GM23338 (cell line): ENCODE results near the gene SFRP5. TPM values are rescaled to one million over a fixed set of nuclear protein-coding genes. Genes with fewer than 3 reads are reported as not detected.

ENCODE experiments used
- ATAC-seq: fragments of 200-7000 bp; cut with Tn5 transposase; 3 replicates; pipeline ENCODE4 v1.9.1; 2020
- DNase-seq: peaks from one replicate; pipeline ENCODE4 v3.0.0-alpha.2; 2015; ENCODE audit warnings: low spot score
- H2AFZ ChIP-seq: fragments of 200-600 bp; sonication (generic); 2 replicates; pipeline ENCODE4 v1.8.0; 2016; ENCODE audit warnings: antibody characterized with exemption, mild to moderate bottlenecking, moderate library complexity
- H3F3A ChIP-seq: fragments of 200-600 bp; sonication (generic); replicated peaks from 2 replicates; pipeline ENCODE4 v1.8.0; 2017; ENCODE audit warnings: antibody characterized with exemption, mixed run types, low read depth
- H3K27ac ChIP-seq: fragments of 200-600 bp; sonication (generic); 2 replicates; pipeline ENCODE4 v1.6.1; 2016; ENCODE audit warnings: low read depth
- H3K27me3 ChIP-seq: fragments of 200-600 bp; sonication (generic); 2 replicates; pipeline ENCODE4 v1.8.0; 2016; ENCODE audit warnings: mild to moderate bottlenecking, mixed run types, moderate library complexity; ENCODE audit not compliant: insufficient read depth
- H3K36me3 ChIP-seq: fragments of 200-600 bp; sonication (generic); 2 replicates; pipeline ENCODE4 v1.8.0; 2016; ENCODE audit warnings: mild to moderate bottlenecking; ENCODE audit not compliant: insufficient read depth
- H3K4me1 ChIP-seq: fragments of 200-600 bp; sonication (generic); 2 replicates; pipeline ENCODE4 v1.8.0; 2016; ENCODE audit warnings: mild to moderate bottlenecking, moderate library complexity; ENCODE audit not compliant: insufficient read depth
- H3K4me2 ChIP-seq: fragments of 200-600 bp; sonication (generic); 2 replicates; pipeline ENCODE4 v1.7.1; 2017; ENCODE audit warnings: mixed run types
- H3K4me3 ChIP-seq: fragments of 200-600 bp; sonication (generic); 2 replicates; pipeline ENCODE4 v1.6.1; 2016; ENCODE audit warnings: mixed run types
- H3K79me2 ChIP-seq: fragments of 200-600 bp; sonication (generic); replicated peaks from 2 replicates; pipeline ENCODE4 v1.8.0; 2017; ENCODE audit warnings: mild to moderate bottlenecking; ENCODE audit not compliant: insufficient read depth
- H3K9me2 ChIP-seq: fragments of 200-600 bp; sonication (generic); 2 replicates; pipeline ENCODE4 v1.8.0; 2017; ENCODE audit not compliant: insufficient read depth
- H4K20me1 ChIP-seq: fragments of 200-600 bp; sonication (generic); replicated peaks from 2 replicates; pipeline ENCODE4 v1.8.0; 2017; ENCODE audit warnings: mild to moderate bottlenecking; ENCODE audit not compliant: insufficient read depth
- H3K27ac Mint-ChIP-seq: 2 replicates; pipeline ENCODE4 v1.8.0; 2020; ENCODE audit warnings: inconsistent platforms, mild to moderate bottlenecking, moderate library complexity, mixed read lengths
- H3K27me3 Mint-ChIP-seq: 3 replicates; pipeline ENCODE4 v1.8.0; 2022; ENCODE audit warnings: low read depth, mild to moderate bottlenecking, moderate library complexity, mixed read lengths, inconsistent platforms; ENCODE audit not compliant: insufficient read depth, poor library complexity
- H3K36me3 Mint-ChIP-seq: 3 replicates; pipeline ENCODE4 v1.8.0; 2021; ENCODE audit warnings: low read depth, mild to moderate bottlenecking, inconsistent platforms, moderate library complexity, mixed read lengths
- H3K4me1 Mint-ChIP-seq: 3 replicates; pipeline ENCODE4 v1.8.0; 2020; ENCODE audit warnings: mild to moderate bottlenecking, inconsistent platforms, mixed read lengths
- H3K4me3 Mint-ChIP-seq: 3 replicates; pipeline ENCODE4 v1.8.0; 2021; ENCODE audit warnings: moderate library complexity, mild to moderate bottlenecking, inconsistent platforms, mixed read lengths
- H3K9me3 Mint-ChIP-seq: 3 replicates; pipeline ENCODE4 v1.8.0; 2020; ENCODE audit warnings: moderate library complexity, mild to moderate bottlenecking, inconsistent platforms, mixed read lengths
- CREB1 ChIP-seq: fragments of 250-450 bp; sonication (Bioruptor Pico); IDR thresholded peaks from 2 replicates; pipeline ENCODE4 v1.5.0; 2020; ENCODE audit warnings: low read depth, mild to moderate bottlenecking, moderate library complexity
- EZH2 ChIP-seq: fragments of 200-600 bp; sonication (generic); IDR thresholded peaks from one replicate; pipeline ENCODE4 v1.8.0; 2017; ENCODE audit warnings: antibody characterized with exemption, mild to moderate bottlenecking, low read depth; ENCODE audit not compliant: unreplicated experiment
- EZH2phosphoT487 ChIP-seq: fragments of 200-600 bp; sonication (generic); IDR thresholded peaks from one replicate; pipeline ENCODE4 v1.8.1; 2018; ENCODE audit warnings: antibody characterized with exemption; ENCODE audit not compliant: unreplicated experiment
- JUNB ChIP-seq: IDR thresholded peaks from one replicate; pipeline ENCODE4 v1.6.1; 2016; ENCODE audit warnings: antibody characterized with exemption; ENCODE audit not compliant: unreplicated experiment
- NANOG ChIP-seq: IDR thresholded peaks from 2 replicates; pipeline ENCODE4 v1.6.1; 2016; ENCODE audit warnings: antibody characterized with exemption, borderline replicate concordance
- POLR2AphosphoS5 ChIP-seq: IDR thresholded peaks from 2 replicates; pipeline ENCODE4 v1.6.1; 2016; ENCODE audit warnings: antibody characterized with exemption, low read depth
- REST ChIP-seq: IDR thresholded peaks from one replicate; pipeline ENCODE4 v1.6.1; 2018; ENCODE audit warnings: antibody characterized with exemption; ENCODE audit not compliant: unreplicated experiment
- STAT1 ChIP-seq: IDR thresholded peaks from one replicate; pipeline ENCODE4 v1.6.1; 2016; ENCODE audit warnings: antibody characterized with exemption; ENCODE audit not compliant: unreplicated experiment
- ZNF114 ChIP-seq: fragments of 250-450 bp; sonication (Bioruptor Pico); IDR thresholded peaks from 2 replicates; pipeline ENCODE4 v1.5.0; 2020; ENCODE audit warnings: mild to moderate bottlenecking, moderate library complexity
- ZNF331 ChIP-seq: fragments of 250-450 bp; sonication (Bioruptor Pico); IDR thresholded peaks from 2 replicates; pipeline ENCODE4 v1.5.0; 2020; ENCODE audit warnings: low read depth, mild to moderate bottlenecking, moderate library complexity
- polyA plus RNA-seq: library from polyadenylated mRNA; unstranded; fragments of >200 nt; fragmentation: Nextera tagmentation; extraction: Ambion mirVana; gene quantifications from 2 replicates; pipeline ENCODE4 v1.2.1, GENCODE V29; 2016
- total RNA-seq: library from RNA; depleted of rRNA; stranded (reverse); fragments of >200 nt; shearing (Covaris generic); gene quantifications from 2 replicates; pipeline ENCODE4 v1.2.3, GENCODE V29; 2014
- TF ChIP-seq, protein P1 (sequence below): fragments of 250-450 bp; sonication (Bioruptor Pico); IDR thresholded peaks from 2 replicates; pipeline ENCODE4 v1.5.0; 2020; ENCODE audit warnings: mild to moderate bottlenecking, moderate library complexity
- TF ChIP-seq, protein P2 (sequence below): IDR thresholded peaks from 2 replicates; pipeline ENCODE4 v1.6.1; 2016; ENCODE audit warnings: antibody characterized with exemption
- TF ChIP-seq, protein P3 (sequence below), 2 experiments: fragments of 200-600 bp in 1 of 2; sonication (generic) in 1 of 2; conservative IDR thresholded peaks; 2 replicates each; pipeline versions ENCODE4 v1.5.1 to v1.6.1; 2016 to 2017; ENCODE audit warnings: antibody characterized with exemption in 2 of 2, low read depth in 2 of 2, mild to moderate bottlenecking in 2 of 2, moderate library complexity in 1 of 2

The SFRP5 gene
- total and polyA plus RNA-seq, 2 experiments from 2014 or later: 2.4 to 3.5 TPM

GRCh38 chr10:97777143-97777542 lies 5.3 kb upstream of the SFRP5 start:
- H3K27me3 Mint-ChIP-seq: peaks cover 24% of the 10 kb centered on the region

More at GRCh38 chr10:97777143-97777542, 5.3 kb upstream of the SFRP5 start:
- peaks cover 35% of the 10 kb centered on the region for H3K4me1 Mint-ChIP-seq
- Histone ChIP-seq H3K4me2 (no peak overlapping the region), H3K4me3 (no peak overlapping the region), H3K27me3 (peaks cover 17% of the 10 kb centered on the region), H3K9me2 (no peaks in the 10 kb centered on the region), H3K79me2 (no peaks in the 10 kb centered on the region), H3K4me1 (peaks cover 31% of the 10 kb centered on the region), H2AFZ (no peak overlapping the region), H4K20me1 (no peaks in the 10 kb centered on the region), H3K36me3 (no peaks in the 10 kb centered on the region; the same call in 1 of the 2 replicates), H3K27ac (no peak overlapping the region), H3F3A (no peaks in the 10 kb centered on the region)
- H3K27ac Mint-ChIP-seq: no peak overlapping the region
- ATAC-seq (no peak), DNase-seq (no peak)
- no peak overlapping the region for H3K4me3 Mint-ChIP-seq
- no peak for TF ChIP-seq EZH2
- no peak for TF ChIP-seq JUNB
- no peak for TF ChIP-seq ZNF114 (CRISPR knock-in tag)
- TF ChIP-seq CREB1 (CRISPR knock-in tag): no peak
- TF ChIP-seq STAT1: no peak
- no peak for TF ChIP-seq POLR2AphosphoS5
- no peak for TF ChIP-seq NANOG
- TF ChIP-seq, protein P1, sequence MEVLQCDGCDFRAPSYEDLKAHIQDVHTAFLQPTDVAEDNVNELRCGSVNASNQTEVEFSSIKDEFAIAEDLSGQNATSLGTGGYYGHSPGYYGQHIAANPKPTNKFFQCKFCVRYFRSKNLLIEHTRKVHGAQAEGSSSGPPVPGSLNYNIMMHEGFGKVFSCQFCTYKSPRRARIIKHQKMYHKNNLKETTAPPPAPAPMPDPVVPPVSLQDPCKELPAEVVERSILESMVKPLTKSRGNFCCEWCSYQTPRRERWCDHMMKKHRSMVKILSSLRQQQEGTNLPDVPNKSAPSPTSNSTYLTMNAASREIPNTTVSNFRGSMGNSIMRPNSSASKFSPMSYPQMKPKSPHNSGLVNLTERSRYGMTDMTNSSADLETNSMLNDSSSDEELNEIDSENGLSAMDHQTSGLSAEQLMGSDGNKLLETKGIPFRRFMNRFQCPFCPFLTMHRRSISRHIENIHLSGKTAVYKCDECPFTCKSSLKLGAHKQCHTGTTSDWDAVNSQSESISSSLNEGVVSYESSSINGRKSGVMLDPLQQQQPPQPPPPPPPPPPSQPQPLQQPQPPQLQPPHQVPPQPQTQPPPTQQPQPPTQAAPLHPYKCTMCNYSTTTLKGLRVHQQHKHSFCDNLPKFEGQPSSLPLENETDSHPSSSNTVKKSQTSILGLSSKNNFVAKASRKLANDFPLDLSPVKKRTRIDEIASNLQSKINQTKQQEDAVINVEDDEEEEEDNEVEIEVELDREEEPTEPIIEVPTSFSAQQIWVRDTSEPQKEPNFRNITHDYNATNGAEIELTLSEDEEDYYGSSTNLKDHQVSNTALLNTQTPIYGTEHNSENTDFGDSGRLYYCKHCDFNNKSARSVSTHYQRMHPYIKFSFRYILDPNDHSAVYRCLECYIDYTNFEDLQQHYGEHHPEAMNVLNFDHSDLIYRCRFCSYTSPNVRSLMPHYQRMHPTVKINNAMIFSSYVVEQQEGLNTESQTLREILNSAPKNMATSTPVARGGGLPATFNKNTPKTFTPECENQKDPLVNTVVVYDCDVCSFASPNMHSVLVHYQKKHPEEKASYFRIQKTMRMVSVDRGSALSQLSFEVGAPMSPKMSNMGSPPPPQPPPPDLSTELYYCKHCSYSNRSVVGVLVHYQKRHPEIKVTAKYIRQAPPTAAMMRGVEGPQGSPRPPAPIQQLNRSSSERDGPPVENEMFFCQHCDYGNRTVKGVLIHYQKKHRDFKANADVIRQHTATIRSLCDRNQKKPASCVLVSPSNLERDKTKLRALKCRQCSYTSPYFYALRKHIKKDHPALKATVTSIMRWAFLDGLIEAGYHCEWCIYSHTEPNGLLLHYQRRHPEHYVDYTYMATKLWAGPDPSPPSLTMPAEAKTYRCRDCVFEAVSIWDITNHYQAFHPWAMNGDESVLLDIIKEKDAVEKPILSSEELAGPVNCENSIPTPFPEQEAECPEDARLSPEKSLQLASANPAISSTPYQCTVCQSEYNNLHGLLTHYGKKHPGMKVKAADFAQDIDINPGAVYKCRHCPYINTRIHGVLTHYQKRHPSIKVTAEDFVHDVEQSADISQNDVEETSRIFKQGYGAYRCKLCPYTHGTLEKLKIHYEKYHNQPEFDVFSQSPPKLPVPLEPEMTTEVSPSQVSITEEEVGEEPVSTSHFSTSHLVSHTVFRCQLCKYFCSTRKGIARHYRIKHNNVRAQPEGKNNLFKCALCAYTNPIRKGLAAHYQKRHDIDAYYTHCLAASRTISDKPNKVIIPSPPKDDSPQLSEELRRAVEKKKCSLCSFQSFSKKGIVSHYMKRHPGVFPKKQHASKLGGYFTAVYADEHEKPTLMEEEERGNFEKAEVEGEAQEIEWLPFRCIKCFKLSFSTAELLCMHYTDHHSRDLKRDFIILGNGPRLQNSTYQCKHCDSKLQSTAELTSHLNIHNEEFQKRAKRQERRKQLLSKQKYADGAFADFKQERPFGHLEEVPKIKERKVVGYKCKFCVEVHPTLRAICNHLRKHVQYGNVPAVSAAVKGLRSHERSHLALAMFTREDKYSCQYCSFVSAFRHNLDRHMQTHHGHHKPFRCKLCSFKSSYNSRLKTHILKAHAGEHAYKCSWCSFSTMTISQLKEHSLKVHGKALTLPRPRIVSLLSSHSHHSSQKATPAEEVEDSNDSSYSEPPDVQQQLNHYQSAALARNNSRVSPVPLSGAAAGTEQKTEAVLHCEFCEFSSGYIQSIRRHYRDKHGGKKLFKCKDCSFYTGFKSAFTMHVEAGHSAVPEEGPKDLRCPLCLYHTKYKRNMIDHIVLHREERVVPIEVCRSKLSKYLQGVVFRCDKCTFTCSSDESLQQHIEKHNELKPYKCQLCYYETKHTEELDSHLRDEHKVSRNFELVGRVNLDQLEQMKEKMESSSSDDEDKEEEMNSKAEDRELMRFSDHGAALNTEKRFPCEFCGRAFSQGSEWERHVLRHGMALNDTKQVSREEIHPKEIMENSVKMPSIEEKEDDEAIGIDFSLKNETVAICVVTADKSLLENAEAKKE (CRISPR knock-in tag): no peak
- no peak for TF ChIP-seq EZH2phosphoT487
- TF ChIP-seq, protein P2, sequence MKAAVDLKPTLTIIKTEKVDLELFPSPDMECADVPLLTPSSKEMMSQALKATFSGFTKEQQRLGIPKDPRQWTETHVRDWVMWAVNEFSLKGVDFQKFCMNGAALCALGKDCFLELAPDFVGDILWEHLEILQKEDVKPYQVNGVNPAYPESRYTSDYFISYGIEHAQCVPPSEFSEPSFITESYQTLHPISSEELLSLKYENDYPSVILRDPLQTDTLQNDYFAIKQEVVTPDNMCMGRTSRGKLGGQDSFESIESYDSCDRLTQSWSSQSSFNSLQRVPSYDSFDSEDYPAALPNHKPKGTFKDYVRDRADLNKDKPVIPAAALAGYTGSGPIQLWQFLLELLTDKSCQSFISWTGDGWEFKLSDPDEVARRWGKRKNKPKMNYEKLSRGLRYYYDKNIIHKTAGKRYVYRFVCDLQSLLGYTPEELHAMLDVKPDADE: no peak
- TF ChIP-seq ZNF331 (CRISPR knock-in tag): no peak
- TF ChIP-seq, protein P3, sequence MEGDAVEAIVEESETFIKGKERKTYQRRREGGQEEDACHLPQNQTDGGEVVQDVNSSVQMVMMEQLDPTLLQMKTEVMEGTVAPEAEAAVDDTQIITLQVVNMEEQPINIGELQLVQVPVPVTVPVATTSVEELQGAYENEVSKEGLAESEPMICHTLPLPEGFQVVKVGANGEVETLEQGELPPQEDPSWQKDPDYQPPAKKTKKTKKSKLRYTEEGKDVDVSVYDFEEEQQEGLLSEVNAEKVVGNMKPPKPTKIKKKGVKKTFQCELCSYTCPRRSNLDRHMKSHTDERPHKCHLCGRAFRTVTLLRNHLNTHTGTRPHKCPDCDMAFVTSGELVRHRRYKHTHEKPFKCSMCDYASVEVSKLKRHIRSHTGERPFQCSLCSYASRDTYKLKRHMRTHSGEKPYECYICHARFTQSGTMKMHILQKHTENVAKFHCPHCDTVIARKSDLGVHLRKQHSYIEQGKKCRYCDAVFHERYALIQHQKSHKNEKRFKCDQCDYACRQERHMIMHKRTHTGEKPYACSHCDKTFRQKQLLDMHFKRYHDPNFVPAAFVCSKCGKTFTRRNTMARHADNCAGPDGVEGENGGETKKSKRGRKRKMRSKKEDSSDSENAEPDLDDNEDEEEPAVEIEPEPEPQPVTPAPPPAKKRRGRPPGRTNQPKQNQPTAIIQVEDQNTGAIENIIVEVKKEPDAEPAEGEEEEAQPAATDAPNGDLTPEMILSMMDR (conservative IDR thresholded peaks at IDR 0.05; ENCODE audit: low read depth in 2 of 2): no peak
- TF ChIP-seq REST: no peak
- H3K9me3 Mint-ChIP-seq: peaks cover 2% of the 10 kb centered on the region; the same call in 2 of the 3 replicates
- H3K36me3 Mint-ChIP-seq: no peaks in the 10 kb centered on the region; the same call in 2 of the 3 replicates
